IMR-90 (cell line): ENCODE data around the gene COL4A2.

Experiments
- CEBPB ChIP-seq: IDR thresholded peaks from 2 replicates; pipeline ENCODE4 v1.6.1; 2012; ENCODE audit warnings: low read depth, low read length, improper control_type of control experiment
- MXI1 ChIP-seq: IDR thresholded peaks from 2 replicates; pipeline ENCODE4 v1.6.1; 2012; ENCODE audit warnings: low read depth, mild to moderate bottlenecking, low read length, moderate library complexity, borderline replicate concordance
- POLR2A ChIP-seq: IDR thresholded peaks from 2 replicates; pipeline ENCODE4 v1.6.1; 2012; ENCODE audit warnings: mild to moderate bottlenecking, low read depth, low read length
- TF ChIP-seq, protein P1 (sequence below): conservative IDR thresholded peaks from 2 replicates; pipeline ENCODE4 v1.5.1; 2012; ENCODE audit warnings: mild to moderate bottlenecking, low read depth, low read length, improper control_type of control experiment

DNA sequence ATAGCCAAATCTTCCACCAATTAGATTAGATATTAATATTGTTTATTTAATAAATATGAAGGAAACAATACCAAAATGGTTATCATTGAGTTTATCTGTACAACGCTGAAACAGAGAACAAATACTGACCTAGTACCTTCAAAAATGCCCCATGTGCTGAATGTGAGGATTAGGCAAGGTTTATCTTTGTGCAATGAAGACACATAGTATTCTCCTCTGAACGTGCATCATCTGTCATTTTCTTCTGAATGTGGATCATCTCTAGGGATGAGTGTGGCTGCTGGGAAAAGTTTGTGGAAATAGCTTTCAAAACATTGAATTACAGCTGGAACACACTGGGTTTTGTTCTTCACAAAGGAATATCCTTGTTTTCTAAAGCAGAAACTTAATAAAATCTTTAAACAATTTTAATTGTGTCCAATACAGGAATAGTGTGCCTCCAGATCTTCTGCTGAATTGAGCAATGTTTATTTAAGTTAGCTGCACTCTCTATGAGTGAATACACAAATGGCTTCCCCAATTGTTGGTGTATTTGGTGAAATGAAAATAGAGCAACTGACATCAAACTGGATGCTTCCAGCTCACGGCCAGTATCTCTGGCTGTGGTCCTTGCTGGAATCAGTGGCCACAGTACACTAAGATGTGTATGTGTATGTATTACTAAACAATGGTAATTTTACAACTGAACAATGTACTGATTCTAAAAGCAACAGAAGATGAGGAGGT lies 6.8 kb upstream of the COL4A2 start:
- TF ChIP-seq, protein P1, sequence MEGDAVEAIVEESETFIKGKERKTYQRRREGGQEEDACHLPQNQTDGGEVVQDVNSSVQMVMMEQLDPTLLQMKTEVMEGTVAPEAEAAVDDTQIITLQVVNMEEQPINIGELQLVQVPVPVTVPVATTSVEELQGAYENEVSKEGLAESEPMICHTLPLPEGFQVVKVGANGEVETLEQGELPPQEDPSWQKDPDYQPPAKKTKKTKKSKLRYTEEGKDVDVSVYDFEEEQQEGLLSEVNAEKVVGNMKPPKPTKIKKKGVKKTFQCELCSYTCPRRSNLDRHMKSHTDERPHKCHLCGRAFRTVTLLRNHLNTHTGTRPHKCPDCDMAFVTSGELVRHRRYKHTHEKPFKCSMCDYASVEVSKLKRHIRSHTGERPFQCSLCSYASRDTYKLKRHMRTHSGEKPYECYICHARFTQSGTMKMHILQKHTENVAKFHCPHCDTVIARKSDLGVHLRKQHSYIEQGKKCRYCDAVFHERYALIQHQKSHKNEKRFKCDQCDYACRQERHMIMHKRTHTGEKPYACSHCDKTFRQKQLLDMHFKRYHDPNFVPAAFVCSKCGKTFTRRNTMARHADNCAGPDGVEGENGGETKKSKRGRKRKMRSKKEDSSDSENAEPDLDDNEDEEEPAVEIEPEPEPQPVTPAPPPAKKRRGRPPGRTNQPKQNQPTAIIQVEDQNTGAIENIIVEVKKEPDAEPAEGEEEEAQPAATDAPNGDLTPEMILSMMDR = no peak
- no peak for TF ChIP-seq MXI1
- no peak for TF ChIP-seq POLR2A
- peak; percentile 85 for TF ChIP-seq CEBPB
